Fibroblast of peridontal ligament (primary cell): ENCODE data around the gene SHTN1.

Source experiments
- DNase-seq: peaks from one replicate; pipeline ENCODE4 v3.0.0-alpha.2; 2010; ENCODE audit errors: extremely low read depth

The SHTN1 gene

GRCh38 chr10:116985611-116986010 is 19.4 kb downstream of the SHTN1 start:
- DNase-seq, result no peak

- DNase-seq, result no peak
These were observed 20.6 kb downstream of the SHTN1 start for GRCh38 chr10:116984202-116984990.

- no peak for DNase-seq
These were observed 24.9 kb downstream of the SHTN1 start for GRCh38 chr10:116980041-116980440.

- DNase-seq, result no peak
These were observed 26.1 kb downstream of the SHTN1 start for GRCh38 chr10:116978901-116979300.

GRCh38 chr10:116974456-116975005 is 30.5 kb downstream of the SHTN1 start:
- DNase-seq, result peak; percentile 84

GRCh38 chr10:116973946-116974455 is 31.0 kb downstream of the SHTN1 start:
- no peak for DNase-seq

GRCh38 chr10:116973371-116973905 is 31.5 kb downstream of the SHTN1 start:
- no peak for DNase-seq

- DNase-seq, result no peak
These were observed 32.9 kb downstream of the SHTN1 start for GRCh38 chr10:116972131-116972530.

- no peak for DNase-seq
These were observed 34.9 kb downstream of the SHTN1 start for GRCh38 chr10:116970050-116970449.

GRCh38 chr10:116968331-116968730 is 36.7 kb downstream of the SHTN1 start:
- no peak for DNase-seq

GRCh38 chr10:116961406-116962251 is 43.4 kb downstream of the SHTN1 start:
- no peak for DNase-seq

GRCh38 chr10:116960066-116960776 is 44.8 kb downstream of the SHTN1 start:
- DNase-seq, result no peak

- no peak for DNase-seq
These were observed 52.3 kb downstream of the SHTN1 start for GRCh38 chr10:116952729-116953128.

- DNase-seq, result no peak
These were observed 56.5 kb downstream of the SHTN1 start for GRCh38 chr10:116948530-116948870.

- peak; percentile 42 for DNase-seq
These were observed 57.0 kb downstream of the SHTN1 start for GRCh38 chr10:116947841-116948529.

GRCh38 chr10:116944911-116945310 is 60.1 kb downstream of the SHTN1 start:
- no peak for DNase-seq

GRCh38 chr10:116931806-116932205 is 73.2 kb downstream of the SHTN1 start:
- DNase-seq, result no peak

GRCh38 chr10:116926426-116926825 is 78.6 kb downstream of the SHTN1 start:
- DNase-seq, result no peak

GRCh38 chr10:116925056-116925455 is 79.9 kb downstream of the SHTN1 start:
- DNase-seq, result no peak

- no peak for DNase-seq
These were observed 85.3 kb downstream of the SHTN1 start for GRCh38 chr10:116919706-116920105.

GRCh38 chr10:116919164-116919563 is 85.8 kb downstream of the SHTN1 start:
- no peak for DNase-seq
